HG03060 (cell line): ENCODE data around the gene RFC5.
A peak's percentile ranks its signal among the peaks of the same experiment; 100 is the strongest.
"Not testable (repeated sequence)": the region's sequence is repeated elsewhere in the genome, so short reads cannot be mapped to it uniquely, and the experiment has no call there.

Experiments used
- ATAC-seq: cut with Tn5 transposase; IDR thresholded peaks from one replicate; pipeline ENCODE4 v1.9.1; 2021; ENCODE audit warnings: low read depth, moderate number of reproducible peaks; ENCODE audit not compliant: unreplicated experiment

The RFC5 gene

DNA sequence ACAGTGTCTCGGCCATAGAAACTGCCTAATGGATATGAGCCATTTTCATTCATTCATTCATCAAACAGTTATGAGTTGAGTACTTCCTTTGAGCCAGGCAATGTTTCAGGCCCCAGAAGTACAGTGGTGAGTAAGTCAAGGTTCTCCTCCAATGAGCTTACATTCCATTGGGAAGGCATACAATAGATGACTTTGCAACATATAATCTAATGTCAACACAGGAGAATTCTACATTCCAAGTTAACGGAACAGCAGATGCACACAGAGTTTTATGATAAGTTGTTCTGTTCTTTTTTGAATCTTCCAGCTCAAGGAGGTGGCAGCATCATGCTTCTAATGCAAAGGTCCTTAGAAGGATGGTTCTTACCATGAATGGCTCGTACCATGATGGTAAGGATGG lies 3.2 kb upstream of the RFC5 start:
- ATAC-seq = no peak

DNA sequence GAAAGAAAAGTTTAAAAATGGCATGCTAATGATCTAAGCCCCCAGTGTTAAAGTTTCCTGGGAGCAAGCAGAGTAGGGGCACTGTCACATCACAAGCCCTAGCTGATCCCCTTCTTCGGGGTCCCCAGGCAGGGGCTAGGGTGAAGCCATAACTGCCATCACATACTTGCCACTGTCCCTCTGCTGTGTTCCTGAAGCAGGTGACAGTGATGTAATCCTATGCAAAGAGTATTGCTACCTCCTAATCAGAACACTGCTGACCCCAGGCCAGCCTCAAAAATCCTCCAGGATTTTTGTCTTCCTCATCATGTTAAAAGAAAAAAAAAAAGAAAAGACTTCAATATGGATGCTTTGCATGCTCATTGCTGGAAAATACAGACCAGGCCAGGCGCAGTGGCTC lies 1.2 kb upstream of the RFC5 start:
- ATAC-seq = no peak

DNA sequence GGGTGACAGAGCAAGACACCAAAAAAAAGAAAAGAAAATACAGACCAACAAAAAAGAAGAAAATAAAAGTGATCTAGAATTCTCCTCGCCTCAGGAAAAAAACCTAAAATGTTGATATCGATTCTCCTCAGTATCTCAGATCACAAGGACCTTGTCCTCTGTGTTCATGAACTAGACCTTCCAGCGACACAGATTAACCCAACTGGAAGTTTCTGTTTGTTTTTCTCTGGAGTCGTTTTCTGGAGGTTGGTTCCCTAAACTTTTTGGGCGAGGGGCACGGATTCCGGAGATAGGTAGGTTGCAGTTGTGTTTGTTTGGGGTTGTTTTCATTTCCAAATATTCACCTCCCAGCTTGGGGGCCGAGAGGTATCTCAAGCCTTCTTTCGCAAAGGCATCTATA lies 559 bp upstream of the RFC5 start:
- no peak for ATAC-seq

DNA sequence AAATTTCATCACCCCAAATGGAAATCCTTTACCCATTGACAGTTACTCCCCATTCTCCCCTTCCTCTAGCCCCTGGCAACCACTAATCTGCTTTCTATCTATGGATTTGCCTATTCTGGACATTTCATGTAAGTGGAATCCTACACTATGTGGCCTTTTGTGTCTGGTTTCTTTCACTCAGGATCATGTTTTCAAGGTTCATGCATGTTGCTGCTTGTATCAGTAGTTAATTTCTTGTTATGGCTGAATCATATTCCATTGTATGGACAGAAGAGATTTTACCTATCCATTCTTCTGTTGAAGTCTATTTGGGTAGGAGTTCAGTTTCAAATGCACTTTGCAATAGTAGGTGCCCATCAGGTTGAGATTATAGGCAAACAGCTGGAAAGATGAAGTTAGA lies 1.4 kb downstream of the RFC5 start:
- ATAC-seq = no peak

DNA sequence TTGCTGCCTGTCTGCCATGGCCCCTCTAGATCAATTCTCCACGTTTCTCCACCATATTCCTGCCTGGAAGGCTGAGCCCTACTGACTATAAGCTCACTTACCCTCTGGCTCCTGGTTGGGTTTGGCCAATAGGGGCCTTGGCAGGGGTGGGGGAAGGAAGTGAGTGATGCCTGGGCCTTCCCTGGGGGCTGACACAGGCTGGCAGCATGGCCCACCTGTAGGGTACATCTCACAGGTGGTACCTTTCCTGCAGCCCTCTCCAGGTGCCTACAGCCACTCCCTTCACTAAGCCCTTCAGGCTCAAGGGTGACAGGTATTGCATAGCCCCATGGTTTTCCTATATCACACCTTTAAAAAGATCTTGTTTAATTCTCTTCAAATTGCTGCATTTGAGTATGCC lies 3.5 kb downstream of the RFC5 start:
- ATAC-seq = no peak

DNA sequence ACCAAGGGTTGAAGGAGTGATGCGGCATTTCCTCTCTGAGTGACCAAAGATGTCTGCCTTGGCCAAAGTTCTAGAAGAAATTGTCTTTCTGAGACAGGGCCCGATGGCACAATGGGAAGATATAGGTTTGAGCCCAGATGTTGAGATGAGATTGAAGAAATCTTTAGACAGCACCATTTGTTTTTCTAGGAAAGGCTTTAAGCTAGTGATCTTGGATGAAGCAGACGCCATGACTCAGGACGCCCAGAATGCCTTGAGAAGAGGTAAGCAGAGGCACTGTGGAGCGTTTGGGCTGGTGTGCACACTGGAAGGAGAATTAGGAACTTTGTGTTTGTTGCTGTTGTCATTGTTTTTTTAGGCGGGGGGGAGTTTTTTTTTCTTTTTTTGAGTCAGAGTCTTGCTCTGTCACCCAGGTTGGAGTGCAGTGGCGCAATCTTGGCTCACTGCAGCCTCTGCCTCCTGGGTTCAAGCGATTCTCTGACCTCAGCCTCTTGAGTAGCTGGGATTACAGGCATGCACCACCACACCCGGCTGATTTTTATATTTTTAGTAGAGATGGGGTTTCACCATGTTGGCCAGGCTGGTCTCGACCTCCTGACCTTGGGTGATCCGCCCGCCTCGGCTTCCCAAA lies 5.7 kb downstream of the RFC5 start:
- not testable (repeated sequence) for ATAC-seq

DNA sequence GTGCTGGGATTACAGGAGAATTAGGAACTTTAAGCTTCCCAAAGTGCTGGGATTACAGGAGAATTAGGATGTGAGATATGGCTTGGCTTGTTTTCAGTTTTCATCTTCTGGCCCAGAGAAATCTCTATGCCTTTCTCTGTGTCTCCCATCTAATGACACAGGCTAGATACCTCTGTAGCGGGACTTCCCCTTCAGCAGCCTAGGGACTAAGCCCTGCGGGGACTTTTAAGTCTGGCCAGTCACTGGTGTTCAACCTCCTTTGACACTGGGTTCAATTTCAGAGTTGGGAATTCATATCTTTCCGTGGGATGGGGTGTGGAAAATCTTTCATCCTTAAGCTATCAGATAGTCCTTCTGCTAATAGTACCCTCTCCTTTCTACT lies 6.2 kb downstream of the RFC5 start:
- no peak for ATAC-seq

DNA sequence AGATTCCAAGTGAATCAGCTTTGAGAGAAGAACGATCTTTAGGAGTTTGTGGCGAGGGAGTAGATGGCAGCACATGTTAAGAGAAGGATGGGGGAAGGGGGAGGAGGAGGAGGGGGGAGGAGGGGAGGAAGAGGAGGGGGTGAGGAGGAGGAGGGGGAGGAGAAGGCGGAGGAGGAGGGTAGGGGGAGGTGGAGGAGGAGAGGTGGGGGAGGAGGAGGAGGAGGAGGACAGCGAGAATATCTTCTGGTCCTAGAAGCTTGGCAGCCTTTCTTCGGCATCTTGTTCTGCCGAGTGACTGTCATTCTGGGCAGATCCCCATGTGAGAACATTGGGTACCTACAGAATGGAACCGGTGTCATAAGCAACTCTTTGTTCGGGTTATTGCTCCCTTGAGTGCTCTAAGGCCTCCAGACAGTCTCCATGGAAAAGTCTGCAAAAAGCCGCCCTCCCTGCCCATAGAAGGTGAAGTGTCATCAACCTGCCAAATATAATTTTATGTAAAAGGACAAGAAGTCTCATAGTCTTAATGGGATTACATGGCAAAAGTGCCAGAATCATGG lies 6.9 kb downstream of the RFC5 start:
- ATAC-seq = no peak

DNA sequence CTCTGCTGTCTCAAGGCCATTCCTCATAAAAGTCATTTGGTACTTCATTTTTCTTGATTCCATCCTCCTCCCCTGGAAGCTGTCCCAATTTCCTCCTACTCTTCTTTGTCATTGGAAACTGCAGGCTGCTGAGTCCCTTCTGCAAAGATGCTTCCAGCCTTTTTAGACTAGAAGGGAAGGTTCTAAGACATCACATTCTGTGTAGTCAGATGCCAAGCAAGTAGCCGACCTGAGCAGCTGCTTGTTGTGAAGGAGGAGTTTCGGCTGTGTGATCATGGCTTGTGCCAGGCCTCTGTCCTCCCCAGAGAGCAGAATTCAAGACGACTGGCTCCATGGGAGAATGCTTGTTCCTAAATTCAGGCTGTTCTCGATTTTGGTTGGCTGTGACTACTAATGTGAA lies 8.7 kb downstream of the RFC5 start:
- no peak for ATAC-seq

DNA sequence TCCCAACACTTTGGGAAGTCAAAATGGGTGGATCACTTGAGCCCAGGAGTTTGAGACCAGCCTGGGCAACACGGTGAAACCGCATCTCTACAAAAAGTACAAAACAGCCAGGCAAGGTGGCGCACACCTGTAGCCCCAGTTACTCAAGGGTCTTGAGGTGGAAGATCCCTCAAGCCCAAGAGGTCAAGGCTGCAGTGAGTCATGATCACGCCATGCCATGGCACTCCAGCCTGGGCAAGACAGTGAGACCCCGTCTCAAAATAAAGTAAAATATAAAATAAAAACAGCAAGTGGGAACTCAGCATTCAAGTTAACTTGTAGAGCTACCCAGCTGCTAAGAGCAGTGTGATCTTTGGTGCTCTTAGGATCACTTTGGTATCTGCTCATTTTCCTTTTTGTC lies 12.7 kb downstream of the RFC5 start:
- ATAC-seq = no peak

DNA sequence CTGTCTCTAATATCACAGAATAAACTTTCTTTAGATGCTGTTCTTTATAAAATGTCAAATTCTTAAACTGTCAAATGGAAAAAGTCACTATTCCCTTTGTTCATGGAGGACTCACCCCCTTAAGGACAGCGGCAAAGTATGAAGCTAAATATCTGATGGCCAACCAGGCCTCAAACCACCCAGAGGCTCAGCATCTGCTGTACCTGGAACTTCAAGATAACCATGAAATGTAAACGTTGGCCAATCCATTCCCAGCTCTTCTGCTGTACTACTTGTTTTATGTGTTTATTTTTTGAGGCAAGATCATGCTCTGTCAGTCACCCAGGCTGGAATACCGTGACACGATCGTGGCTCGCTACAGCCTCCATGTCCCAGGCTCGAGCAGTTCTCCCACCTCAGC lies 15.7 kb downstream of the RFC5 start:
- no peak for ATAC-seq

DNA sequence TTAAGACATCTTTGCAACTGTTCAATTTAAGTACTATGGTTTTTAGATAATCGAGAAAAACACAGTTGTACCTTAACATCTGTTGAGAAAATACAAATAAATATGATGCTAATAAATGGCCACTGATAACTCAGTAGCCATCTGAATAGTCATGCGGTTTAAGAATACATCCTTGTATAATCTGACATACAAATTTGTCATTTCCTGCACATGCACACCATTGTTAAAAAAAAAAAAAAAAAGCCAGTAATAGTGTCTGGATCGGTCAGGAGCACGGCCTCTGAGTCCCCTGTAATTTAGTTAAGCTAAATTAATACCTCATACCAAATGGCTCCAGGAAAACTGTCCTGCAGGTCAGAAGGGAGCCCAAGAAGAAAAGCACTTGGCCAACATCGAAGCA lies 16.8 kb downstream of the RFC5 start:
- ATAC-seq = no peak

DNA sequence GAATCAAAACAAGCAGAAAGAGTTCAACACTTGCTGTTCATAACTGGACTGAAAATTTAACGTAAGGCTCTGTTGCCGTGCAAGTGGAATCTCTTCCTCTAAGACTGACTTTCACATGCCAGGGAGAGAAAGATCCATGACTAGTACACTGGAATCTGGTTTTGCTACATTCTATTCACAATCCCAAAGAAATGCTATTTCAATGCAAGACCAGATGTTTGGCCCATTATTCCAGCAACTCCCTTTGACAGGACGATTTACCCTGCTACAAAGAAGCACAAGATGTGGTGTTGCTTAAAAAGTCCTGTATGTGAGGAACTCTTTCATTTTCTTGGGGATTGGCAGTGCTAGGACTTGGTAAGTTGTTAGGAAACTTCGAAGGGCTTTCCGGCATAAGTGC lies 17.4 kb downstream of the RFC5 start:
- ATAC-seq = no peak

DNA sequence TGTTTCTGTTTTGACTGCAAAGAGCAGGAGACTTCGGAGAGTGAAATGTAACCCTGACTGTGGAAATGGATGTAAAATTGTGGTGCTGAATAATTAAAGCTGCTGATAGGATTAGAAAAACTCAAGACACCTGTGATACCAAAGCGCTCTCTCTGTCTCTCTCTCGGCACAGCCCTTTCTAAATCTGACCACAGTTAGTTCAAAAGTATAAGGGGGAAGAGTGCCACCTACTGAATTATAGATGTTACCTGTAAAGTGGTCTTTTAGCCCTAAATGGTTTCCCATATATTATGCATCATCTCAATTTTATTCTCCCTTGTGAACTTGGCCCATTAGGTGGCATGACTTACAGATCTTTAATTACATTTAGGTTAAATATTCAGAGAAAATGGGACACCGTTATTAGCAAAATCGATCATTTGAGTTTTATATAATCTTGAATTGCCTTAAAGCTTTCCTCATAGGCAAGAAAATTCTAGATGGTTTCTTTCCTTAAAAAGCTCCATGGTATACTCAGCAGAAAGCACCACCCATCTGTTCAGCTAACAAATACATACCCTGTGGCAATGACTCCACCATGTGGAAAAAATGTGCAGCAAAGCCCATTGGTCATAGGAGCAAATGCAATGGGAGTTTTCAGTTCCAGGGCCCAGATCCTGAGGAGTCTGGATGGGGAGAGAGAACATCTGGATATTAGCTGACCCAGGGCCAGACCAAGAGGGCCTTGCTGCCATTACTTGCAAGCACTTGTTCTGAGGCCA lies 18.1 kb downstream of the RFC5 start:
- ATAC-seq = no peak

DNA sequence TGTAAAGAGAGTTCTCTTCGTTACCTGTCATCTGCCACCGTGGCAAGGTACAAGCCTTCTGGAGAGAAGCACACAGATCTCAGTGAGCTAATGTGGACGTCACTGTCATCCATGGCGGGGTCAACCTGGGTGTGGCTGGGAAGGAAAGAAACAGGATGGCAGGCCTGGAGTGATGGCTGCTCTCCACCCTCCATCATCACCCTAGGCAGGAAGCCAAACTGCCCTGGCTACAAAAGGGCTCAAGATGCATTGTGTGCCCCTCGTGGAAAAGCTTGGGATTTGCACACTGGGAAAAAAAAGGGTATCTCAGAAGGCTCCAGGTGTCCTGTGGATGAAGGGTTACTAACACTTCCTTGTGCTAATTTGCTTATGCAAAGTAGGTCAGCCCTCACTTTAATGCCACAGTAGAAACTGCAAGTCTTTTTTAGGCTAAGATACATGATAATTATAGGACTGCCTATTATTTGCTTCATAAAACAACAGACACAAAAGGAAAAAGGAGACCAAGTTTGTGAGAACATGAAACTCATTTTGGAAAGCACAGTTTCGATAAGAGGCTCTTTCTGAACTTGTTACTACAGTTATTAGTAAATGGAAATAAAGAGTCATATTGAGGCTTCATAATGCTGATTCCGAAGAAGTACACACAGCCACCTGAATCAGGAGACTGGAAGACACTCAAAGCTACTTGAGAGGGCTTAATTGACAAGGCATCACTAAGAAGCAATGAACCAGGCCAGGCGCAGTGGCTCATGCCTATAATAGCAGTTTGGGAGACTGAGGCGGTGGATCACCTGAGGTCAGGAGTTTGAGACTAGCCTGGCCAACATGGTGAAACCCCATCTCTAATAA lies 18.9 kb downstream of the RFC5 start:
- ATAC-seq = peak; percentile 88

DNA sequence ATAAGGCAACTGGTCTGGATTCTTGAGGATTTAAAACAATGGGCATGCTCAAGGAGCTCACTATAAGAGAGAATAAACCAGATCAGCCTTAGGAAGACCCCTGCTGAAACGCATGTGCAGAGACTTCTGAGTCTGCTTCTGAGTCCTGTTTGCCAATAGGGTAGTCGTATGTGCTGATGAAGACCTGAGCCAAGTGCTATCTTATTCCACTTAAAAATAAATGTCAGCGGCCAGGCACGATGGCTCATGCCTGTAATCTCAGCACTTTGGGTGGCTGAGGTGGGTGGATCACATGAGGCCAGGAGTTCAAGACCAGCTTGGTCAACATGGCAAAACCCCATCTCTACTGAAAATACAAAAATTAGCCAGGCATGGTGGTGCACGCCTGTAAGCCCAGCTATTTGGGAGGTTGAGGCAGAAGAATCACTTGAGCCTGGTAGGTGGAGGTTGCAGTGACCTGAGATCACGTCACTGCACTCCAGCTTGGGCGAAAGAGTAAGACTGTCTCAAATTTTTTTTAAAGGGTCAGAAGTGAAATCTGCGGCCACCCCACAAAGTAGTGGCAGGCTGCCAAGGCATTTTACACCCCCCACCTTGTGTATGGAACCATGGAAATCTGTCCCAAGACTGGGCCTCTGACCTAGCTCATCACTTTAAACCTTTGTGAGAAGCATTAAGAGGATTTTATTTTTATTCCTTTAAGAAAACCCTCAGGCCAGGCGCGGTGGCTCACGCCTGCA lies 20.3 kb downstream of the RFC5 start:
- ATAC-seq = no peak

DNA sequence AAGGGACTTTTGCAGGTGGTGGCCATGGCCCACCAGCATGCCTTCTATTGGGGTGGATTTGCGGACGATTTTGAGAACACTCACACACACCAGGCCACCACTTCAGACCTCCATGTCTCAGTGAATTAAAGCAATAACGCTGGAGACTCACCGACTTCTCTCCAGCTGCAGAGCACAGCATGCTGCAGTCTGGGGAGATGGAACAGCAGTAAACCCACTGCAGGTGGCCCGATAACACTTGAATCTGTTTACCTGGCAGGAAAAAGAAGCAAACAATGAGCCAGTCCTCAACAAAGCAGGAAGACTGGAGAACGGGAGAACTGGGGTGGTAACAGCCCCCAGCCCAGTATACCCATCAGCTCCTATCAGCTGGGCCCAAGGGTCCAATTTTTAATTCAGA lies 21.6 kb downstream of the RFC5 start:
- ATAC-seq = no peak

DNA sequence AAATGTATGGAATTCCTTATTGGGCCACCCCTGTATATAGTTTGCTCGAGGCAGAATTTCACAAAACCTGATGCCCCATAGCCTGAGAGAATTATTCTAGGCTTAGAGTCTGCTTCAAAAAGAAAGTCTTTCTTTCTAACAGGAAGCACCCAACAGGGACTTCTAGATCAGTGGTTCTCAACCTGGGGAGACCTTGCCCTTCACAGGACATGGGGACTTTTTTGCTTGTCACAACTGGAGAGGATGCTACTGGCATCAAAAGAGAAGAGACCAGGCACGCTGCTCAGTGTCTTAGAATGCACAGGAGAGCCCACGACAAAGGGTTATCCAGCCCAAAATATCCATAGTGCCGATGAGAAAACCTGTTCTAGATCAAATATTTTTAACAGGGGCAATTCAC lies 25.6 kb downstream of the RFC5 start:
- ATAC-seq = no peak

DNA sequence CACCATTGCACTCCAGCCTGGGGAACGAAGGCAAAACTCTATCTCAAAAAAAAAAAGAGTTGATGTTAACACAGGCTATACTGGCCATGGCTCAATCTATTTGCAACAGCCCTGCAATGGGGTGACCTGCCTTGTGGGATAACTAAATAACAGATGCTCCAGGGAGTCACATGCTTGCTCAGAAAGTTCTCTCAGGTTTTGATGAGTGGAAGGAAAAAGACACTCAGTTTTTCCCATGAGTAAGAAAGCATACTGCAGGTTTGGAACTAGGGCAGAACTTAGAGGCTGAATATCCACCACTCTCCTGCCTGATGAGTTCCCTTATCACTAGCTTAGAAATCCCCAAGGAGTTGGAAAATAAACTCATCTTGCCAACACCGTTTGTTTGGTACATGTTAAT lies 27.6 kb downstream of the RFC5 start:
- no peak for ATAC-seq

DNA sequence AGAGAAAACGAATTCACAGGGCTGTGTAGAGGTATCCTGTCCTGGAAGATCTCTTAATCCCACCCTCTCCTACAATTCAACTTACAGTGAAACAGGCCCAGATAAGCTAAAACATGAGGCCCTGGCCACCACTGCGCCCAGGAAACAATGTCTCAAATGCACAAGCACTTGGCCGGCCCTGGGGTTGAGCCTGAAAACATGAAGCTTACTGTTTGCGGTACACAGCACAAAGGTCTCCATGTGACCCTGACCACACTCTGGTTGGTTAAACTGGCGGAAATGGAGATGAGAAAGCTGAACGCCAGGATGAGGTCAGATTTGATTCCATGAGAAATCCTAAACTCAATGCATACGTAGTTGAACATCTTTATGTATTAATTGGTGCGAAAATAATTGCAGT lies 28.1 kb downstream of the RFC5 start:
- ATAC-seq = no peak

DNA sequence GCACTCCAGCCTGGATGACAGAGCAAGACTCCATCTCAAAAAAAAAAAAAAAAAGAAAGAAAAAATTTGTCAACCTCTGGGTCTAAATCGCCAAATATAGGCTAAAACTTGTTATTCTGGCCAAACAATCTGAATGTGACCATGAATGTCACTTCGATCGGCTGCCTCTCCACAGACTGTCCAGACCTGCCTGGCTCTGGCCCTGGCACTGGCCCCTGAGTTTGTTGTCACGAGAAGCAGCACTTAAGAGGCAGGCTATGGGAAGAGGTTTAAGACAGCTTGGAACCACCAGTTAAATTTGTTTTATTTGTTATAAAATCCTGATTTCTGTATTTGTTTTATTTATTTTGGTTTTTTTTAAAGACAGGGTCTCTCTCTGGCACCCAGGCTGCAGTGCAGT lies 29.9 kb downstream of the RFC5 start:
- ATAC-seq = no peak
